GM12891 (cell line): ENCODE data around the gene FMN1.

ENCODE experiments used
- PAX5 ChIP-seq: IDR thresholded peaks from 2 replicates; pipeline ENCODE4 v1.6.1; 2011; ENCODE audit warnings: low read length, moderate library complexity, mild to moderate bottlenecking; ENCODE audit not compliant: insufficient read depth, severe bottlenecking
- POLR2A ChIP-seq: IDR thresholded peaks from 2 replicates; pipeline ENCODE4 v1.6.1; 2011; ENCODE audit warnings: low read depth, low read length, control low read depth
- POLR2AphosphoS5 ChIP-seq: IDR thresholded peaks from 2 replicates; pipeline ENCODE4 v1.6.1; 2011; ENCODE audit warnings: low read depth, low read length, control low read depth
- TAF1 ChIP-seq: IDR thresholded peaks from 2 replicates; pipeline ENCODE4 v1.6.1; 2011; ENCODE audit warnings: low read depth, low read length, control low read depth

GRCh38 chr15:32807331-32807730 lies 387.2 kb downstream of the FMN1 start:
- TF ChIP-seq POLR2AphosphoS5 (no peak), POLR2A (no peak), PAX5 (no peak), TAF1 (no peak)
